ENCODE results near the gene NSUN4.
A peak's percentile ranks its signal among the peaks of the same experiment; 100 is the strongest.
"Not testable (repeated sequence)": the region's sequence is repeated elsewhere in the genome, so short reads cannot be mapped to it uniquely, and the experiment has no call there.

Gene NSUN4

DNA sequence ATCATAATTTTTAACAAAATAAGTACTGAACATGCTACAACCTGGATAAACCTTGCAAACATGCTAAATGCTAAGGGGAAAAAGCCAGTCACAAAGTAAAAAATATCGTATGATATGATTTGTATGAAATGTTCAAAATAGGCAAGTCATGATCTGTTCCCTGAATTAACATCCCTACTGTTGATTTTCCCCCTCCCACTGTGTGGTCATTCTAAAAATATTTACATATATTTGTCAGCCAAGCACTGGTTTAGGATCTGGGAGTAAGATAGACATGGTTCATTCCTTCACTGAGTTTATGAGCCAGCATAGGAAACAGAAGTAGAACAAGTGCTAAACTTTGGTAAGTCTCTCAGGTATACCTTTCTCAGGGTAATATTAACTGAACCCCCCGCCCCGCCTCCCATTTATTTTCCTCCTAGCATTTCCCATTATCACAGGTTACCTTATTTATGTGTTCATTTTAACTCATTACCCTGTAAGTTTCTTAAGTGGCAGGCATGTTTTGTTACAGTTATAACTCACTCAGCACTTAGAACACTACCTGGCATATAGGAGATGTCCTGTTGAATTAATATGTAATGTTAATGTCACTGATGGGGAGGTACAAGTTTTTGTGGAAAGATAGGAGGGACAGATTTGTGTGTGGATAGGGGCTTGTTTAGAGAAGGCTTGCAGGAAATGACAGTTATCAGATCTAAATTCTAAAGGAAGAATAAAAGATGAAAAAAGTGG is 24.8 kb upstream of the NSUN4 start:
- TF ChIP-seq, protein P1, sequence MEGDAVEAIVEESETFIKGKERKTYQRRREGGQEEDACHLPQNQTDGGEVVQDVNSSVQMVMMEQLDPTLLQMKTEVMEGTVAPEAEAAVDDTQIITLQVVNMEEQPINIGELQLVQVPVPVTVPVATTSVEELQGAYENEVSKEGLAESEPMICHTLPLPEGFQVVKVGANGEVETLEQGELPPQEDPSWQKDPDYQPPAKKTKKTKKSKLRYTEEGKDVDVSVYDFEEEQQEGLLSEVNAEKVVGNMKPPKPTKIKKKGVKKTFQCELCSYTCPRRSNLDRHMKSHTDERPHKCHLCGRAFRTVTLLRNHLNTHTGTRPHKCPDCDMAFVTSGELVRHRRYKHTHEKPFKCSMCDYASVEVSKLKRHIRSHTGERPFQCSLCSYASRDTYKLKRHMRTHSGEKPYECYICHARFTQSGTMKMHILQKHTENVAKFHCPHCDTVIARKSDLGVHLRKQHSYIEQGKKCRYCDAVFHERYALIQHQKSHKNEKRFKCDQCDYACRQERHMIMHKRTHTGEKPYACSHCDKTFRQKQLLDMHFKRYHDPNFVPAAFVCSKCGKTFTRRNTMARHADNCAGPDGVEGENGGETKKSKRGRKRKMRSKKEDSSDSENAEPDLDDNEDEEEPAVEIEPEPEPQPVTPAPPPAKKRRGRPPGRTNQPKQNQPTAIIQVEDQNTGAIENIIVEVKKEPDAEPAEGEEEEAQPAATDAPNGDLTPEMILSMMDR (IDR thresholded peaks at IDR 0.05; ENCODE audit: low read depth, low read length) = no peak
- no peak overlapping the region for H3K4me3 ChIP-seq (ENCODE audit: low read depth, low read length)

DNA sequence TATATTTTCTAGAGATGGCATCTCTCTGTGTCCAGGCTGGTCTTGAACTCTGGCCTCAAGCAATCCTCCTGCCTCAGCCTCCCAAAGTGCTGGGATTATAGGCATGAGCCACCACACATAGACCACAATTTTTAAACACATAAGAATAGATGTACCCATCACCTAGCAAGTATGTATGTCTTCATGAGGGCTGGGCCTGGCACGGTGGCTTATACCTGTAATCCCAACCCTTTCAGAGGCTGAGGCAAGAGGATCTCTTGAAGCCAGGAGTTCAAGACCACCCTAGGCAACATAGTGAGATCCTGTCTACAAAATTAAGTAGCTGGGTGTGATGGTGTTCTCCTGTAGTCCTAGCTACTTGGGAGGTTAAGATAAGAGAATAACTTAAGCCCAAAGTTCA is 23.3 kb upstream of the NSUN4 start:
- H3K4me3 ChIP-seq (ENCODE audit: low read depth, low read length) = no peak overlapping the region
- TF ChIP-seq, protein P1 (IDR thresholded peaks at IDR 0.05; ENCODE audit: low read depth, low read length) = no peak

DNA sequence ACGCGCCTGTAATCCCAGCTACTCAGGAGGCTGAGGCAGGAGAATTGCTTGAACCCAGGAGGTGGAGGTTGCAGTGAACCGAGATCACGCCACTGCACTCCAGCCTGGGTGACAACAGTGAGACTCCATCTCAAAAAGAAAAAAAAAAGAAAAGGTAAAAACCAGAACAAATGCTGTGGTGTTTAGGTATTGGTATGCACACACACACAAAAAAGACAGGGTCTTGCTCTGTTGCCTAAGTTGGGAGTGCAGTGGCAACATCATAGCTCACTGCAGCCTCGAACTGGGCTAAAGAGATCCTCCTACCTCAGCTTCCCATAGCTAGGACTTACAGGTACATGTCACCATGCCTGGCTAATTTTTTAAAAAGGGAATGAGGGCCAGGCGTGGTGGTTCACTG is 21.3 kb upstream of the NSUN4 start:
- H3K4me3 ChIP-seq (ENCODE audit: low read depth, low read length) = not testable (repeated sequence)

DNA sequence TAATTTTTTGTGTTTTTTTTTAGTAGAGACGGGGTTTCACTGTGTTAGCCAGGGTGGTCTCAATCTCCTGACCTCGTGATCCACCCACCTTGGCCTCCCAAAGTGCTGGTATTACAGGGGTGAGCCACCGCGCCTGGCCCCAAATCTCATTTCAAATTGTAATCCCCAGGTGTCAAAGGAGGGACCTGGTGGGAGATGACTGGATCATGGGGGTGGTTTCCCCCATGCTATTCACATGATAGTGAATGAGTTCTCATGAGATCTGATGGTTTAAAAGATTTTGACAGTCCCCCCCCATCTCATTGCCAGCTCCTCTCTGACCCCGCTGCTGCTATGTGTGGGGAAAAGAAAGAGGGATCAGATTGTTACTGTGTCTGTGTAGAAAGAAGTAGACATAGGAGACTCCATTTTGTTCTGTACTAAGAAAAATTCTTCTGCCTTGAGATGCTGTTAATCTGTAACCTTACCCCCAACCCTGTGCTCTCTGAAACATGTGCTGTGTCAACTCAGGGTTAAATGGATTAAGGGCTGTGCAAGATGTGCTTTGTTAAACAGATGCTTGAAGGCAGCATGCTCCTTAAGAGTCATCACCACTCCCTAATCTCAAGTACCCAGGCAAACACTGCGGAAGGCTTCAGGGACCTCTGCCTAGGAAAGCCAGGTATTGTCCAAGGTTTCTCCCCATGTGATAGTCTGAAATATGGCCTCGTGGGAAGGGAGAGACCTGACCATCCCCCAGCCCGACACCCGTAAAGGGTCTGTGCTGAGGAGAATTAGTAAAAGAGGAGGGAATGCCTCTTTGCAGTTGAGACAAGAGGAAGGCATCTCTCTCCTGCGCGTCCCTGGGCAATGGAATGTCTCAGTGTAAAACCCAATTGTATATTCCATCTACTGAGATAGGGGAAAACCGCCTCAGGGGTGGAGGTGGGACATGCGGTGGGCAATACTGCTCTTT is 20.4 kb upstream of the NSUN4 start:
- H3K4me3 ChIP-seq (ENCODE audit: low read depth, low read length) = not testable (repeated sequence)

DNA sequence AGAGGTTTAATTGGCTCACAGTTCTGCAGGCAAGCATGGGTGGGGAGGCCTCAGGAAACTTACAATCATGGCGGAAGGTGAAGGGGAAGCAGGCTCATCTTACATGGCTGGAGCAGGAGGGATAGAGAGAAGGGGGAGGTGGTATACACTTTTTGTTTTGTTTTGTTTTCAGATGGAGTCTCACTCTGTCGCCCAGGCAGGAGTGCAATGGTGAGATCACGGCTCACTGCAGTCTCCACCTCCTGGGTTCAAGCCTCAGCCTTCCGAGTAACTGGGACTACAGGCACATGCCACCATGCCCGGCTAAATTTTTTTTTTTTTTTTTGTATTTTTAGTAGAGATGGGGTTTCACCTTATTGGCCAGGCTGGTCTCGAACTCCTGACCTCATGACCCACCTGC is 18.4 kb upstream of the NSUN4 start:
- not testable (repeated sequence) for H3K4me3 ChIP-seq (ENCODE audit: low read depth, low read length)

DNA sequence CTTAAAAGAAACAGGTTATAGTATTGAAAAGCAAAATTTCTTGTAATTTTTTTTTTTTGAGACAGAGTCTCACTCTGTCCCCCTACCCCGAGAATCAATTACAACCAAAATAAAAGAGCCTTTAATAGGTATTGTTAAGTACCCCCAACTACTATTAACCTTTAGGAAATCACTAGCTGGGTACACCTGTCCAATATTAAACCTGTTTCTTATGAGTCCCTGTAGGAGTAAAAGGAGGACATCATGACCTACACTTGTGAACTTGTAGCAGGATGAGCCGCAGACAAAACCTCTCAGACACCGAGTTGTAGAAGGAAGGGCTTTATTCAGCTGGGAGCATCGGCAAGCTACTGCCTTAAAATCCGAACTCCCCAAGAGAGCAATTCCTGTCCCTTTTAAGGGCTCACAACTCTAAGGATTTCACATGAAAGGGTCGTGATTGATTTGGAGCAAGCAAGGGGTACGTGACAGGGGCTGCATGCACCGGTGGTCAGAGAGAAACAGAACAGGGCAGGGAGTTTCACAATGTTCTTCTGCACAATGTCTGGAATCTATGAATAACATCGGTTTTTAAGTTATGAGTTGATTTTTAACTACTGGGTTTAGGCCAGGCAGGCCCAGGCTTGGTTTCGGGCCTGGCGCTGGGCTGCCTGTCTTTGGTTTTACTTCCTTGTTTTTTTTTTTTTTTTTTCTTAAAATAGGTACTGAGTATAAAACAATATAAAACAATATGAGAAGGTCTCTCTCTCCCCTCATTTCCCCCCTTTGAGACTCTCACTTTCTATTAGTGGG is 15.1 kb upstream of the NSUN4 start:
- H3K4me3 ChIP-seq (ENCODE audit: low read depth, low read length) = not testable (repeated sequence)

DNA sequence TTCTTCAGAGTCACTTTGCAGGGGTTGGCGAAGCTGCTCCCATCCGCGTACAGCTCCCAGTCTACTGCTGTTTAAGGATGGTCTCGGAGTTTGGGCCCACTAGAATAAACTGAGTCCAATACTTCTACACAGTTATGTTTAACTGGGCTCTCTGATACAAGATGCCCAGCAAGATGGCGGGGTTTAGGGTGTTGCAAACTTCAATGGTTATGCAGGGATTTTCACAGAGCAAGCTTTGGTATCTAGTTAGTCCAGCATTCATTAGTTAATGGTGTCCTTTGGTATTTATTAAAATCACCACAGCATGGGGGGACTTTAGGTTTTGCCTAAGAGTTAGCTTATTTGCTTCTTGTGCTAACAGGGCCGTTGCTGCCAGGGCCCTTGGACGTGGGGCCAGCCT is 12.4 kb upstream of the NSUN4 start:
- not testable (repeated sequence) for H3K4me3 ChIP-seq (ENCODE audit: low read depth, low read length)

DNA sequence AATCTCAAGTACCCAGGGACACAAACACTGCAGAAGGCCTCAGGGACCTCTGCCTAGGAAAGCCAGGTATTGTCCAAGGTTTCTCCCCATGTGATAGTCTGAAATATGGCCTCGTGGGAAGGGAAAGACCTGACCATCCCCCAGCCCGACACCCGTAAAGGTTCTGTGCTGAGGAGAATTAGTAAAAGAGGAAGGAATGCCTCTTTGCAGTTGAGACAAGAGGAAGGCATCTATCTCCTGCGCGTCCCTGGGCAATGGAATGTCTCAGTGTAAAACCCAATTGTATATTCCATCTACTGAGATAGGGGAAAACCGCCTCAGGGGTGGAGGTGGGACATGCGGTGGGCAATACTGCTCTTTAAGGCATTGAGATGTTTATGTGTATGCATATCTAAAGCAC is 10.8 kb upstream of the NSUN4 start:
- H3K4me3 ChIP-seq (ENCODE audit: low read depth, low read length) = not testable (repeated sequence)

DNA sequence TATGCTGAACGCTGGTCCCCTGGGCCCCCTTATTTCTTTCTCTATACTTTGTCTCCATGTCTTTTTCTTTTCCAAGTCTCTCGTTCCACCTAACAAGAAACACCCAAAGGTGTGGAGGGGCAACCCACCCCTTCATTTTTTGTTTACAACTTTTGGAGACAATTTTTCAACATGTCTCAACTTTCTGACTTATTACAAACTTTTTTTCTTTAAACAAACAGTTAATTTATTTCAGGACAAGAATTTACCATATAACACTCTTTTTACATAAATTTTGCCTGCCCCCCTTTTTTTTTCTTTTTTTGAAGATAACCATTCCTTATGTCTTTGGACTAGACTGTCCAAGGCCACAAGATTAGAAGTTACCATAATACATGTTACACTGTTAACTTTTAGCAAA is 10.2 kb upstream of the NSUN4 start:
- not testable (repeated sequence) for H3K4me3 ChIP-seq (ENCODE audit: low read depth, low read length)

DNA sequence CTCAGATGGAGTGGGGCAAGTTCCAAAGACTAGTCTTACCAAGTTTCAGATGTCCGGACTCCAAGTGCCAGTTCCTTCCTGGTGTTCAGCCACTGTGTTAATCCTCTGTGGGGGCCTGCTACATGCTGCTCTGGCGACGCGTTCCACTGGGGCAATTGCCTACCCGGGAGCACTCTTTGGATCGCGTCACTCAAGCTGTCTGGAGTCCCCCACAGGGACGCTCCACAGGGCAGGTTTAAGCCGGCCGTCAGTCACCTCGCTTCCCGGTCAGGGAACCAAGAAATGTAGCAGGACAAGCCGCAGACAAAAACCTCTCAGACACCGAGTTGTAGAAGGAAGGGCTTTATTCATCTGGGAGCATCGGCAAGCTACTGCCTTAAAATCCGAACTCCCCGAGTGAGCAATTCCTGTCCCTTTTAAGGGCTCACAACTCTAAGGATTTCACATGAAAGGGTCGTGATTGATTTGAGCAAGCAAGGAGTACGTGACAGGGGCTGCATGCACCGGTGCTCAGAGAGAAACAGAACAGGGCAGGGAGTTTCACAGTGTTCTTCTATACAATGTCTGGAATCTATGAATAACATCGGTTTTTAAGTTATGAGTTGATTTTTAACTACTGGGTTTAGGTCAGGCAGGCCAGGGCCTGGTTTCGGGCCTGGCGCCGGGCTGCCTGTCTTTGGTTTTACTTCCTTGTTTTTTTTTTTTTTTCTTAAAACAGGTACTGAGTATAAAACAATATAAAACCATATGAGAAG is 8.6 kb upstream of the NSUN4 start:
- H3K4me3 ChIP-seq (ENCODE audit: low read depth, low read length) = not testable (repeated sequence)

DNA sequence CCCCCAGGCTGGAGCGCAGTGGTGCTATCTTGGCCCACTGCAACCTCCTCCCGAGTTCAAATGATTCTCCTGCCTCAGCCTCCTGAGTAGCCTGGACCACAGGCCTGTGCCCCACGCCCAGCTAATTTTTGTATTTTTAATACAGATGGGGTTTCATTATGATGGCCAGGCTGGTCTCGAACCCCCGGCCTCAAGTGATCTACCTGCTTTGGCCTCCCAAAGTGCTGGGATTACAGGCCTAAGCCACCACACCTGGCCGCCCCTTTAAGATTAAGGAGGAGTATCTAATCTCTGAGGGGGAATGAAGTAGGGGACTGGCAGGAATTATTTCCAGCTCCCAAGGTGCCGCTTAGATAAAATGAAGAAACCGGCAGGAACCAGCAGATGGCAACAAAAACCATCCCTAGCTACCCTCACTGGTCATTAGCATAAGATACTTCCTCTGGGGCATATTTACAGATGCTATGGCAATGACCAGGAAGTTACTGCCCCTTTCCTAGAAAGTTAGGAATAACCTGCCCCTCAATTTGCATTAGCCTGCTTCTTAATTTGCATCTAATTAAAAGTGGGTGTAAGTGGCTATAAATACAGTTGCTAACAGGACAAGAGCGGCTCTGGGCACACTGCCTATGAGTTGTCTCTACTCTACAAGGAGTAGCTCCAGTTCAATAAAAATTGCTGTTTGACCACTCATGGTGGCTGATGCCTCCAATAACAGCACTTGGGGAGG is 7.1 kb upstream of the NSUN4 start:
- no peak overlapping the region for H3K4me3 ChIP-seq (ENCODE audit: low read depth, low read length)
- TF ChIP-seq, protein P1 (IDR thresholded peaks at IDR 0.05; ENCODE audit: low read depth, low read length) = peak; percentile 26; the same call in 1 of the 2 replicates
